ENCODE measurements around the gene GRIP2.
A peak's percentile ranks its signal among the peaks of the same experiment; 100 is the strongest.

The GRIP2 gene

GRCh38 chr3:14561051-14561960 lies 21.2 kb upstream of the GRIP2 start:
- DNase-seq = no peak

- no peak for DNase-seq
Observed at GRCh38 chr3:14560110-14560509, 20.0 kb upstream of the GRIP2 start.

DNA sequence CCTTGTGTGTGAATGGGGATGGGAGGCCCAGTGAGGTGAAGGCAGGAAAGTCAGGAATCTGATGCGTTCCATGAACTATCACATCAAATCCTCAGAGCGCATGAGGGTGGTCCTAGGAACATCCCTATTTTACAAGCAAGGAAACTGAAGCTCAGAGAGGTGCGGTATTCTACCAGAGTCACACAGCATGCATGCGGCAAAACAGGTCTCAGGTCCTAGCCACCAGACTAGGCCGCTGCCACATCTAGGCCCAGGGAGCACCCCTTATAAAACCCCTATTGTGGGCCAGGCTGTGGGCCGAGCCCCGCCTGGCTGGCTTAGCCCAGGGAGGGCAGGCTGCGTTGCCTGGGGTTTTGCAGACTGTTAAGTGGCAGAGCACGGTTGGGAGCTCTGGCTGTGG lies 17.9 kb upstream of the GRIP2 start:
- DNase-seq = no peak

DNA sequence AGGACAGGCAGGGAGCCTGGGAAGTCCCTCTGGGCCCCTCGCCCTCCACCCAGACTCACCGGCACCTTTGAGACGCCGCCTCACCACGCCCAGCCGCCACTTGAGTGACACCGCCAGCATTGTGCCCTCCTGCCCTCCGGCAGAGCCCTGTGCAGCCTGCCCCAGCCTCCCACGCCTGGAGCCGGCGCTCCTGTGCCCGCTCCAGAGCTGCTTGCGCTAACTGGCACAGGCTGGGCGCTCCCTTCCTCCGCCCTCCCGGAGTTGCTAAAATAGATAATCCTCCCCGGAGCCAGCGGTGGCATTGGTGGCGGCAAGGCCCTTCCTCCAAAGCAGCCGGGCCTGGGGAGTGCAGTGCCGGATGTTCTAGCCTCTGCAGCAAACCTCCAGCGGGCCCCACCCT lies 15.7 kb upstream of the GRIP2 start:
- DNase-seq = no peak

DNA sequence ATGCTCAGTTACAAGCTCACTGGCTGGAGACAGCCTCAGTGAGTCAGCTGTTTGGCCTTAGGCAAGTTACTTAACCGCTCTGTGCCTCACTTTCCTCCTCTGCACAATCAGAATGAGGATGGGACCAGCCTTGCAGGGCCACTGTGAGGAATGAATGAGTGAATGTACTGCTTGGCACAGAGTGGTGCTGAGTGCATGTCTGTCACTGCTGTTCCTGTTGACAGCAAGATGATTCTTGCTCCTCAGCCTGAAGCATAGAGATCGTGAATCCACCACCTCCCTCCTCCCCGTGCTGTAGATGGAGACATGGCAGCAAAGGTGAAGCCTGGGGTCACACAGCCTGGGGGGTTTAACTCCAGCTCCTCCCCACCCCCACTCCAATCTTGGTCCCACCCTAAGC lies 14.6 kb upstream of the GRIP2 start:
- no peak for DNase-seq

- DNase-seq = no peak
Observed at GRCh38 chr3:14553871-14554270, 13.7 kb upstream of the GRIP2 start.

- DNase-seq = no peak
Observed at GRCh38 chr3:14552717-14553116, 12.6 kb upstream of the GRIP2 start.

DNA sequence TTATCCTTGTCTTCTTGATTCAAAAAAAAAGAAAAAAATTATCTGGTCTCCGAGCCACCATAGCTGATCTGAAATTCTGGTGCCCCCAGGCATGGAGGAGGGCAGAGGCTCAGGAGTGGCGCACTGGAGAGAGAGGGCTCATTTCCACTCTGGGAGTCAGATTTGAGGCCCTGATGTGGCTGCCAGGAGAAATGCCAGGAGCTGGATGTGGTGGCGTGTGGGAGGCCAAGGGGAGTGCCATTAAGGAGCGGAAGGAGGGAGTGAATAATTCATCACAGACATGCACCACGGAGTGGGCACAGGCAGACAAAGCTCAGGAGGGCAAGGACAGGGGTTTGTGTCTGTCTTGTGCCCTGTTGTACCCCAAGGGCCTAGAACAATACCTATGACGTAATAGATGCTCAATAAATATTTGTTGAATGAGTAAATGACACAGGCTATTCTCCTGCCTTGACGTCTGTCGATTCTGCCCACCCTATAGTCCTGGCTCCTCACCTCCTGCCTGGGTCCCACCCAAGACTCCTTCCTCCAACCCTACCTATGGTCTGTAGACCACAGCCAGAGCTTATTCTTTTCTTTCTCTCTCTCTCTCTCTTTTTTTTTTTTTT lies 12.0 kb upstream of the GRIP2 start:
- DNase-seq = no peak

DNA sequence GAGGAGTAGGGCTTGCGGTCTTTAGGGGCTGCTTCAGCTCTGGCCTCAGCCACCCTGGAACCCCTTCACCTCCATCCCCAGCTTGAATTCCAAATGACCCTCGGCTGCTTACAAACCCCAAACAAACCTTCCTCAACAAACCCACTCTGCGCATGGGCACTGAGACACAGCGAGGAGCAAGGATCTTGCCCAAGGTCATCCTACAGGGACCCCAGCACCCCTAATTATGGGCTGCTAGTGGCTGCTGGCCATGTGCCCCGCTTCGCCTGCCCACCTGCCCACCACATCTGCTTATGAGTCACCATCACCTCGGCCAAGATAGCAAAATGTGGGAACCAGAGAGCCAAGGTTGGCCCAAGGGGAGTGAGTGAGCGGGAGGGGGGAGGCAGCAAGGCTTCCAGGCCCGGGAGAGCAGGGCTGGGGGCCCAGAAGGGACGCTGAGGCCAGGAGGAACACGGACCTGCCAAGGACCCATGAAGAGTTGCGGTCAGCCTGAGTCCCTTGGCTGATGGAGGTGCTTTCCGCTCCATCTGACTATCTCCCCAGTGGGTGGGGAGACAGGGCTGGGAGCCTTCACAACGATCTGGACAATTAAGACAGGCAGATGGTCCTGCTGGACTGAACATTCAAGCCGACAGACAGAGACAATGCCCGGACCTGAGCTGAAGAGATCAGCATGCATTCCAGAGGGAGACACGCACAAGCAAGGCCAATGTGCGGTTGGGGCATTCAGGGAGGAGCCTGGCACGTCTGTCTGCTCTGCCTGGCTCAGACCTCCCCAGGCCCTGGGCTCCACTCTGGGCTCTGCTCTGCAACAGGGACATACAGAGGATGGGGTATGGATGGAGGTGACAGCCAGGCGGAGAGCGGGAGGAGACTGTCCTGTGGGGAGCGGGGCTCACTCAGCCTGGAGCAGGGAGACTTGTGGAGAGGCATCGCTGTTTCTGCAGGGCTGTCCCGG lies 10.8 kb upstream of the GRIP2 start:
- DNase-seq = no peak

DNA sequence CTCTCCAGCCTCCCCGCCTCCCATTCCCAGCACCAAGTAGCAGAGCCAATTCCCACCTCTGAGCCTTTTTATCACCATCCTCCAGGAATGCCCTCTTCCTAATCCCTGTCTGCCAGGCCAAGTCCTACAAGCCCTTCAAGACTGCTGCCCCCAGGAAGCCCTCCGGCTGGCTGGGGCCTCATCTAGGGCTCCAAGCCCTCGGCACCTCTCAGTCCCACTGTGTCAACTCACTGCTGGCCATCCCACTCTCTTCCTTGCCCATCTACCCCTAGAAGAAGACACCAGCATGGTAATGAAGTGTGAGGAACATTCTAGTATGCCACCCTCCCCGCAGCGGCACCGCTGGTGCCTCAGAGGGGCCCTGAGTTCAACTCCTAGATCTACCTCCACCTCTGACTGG lies 10.0 kb upstream of the GRIP2 start:
- no peak for DNase-seq

GRCh38 chr3:14549256-14549919 lies 9.2 kb upstream of the GRIP2 start:
- no peak for DNase-seq

GRCh38 chr3:14548321-14548729 lies 8.2 kb upstream of the GRIP2 start:
- peak in 2 of 3 experiments; percentile 17 to 59 for DNase-seq

DNA sequence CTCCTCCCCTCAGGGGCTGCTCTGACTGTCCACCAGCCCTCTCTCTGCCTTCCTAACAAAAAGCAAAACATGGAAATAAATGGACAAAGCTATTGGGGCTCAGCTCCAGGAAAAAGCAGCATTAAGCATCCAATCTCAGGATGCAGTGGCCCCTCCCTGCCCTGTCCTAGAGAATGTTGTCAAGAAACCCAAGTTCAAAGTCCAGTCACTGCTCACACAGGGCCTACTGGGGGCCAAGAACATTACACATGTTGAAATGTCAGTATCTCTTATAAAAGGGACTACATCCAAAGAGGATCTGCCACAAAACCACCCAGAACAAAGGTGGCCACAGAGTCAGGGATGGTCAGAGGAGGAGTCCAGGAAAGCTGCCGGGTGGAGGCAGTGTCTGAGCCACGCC lies 7.6 kb upstream of the GRIP2 start:
- no peak for DNase-seq

DNA sequence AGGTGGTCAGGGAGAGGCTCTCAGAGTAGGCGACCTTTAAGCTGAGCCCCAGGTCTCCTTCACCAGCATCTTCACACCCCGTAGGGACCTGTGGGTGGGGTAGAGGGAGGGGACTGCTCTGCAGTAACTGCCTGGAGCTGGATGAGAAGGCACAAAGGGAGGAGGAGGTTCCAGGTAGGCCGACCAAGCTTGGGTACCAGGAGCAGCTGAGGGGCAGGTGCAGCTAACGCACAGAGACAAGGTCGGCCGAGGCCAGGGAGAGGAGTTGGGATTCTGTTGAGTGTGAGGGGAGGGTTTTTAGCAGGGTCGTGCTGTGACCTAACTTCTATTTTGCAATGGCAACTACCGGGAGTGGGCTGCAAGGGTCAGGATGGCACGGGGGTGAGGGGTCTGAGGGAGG lies 5.9 kb upstream of the GRIP2 start:
- no peak for DNase-seq

- no peak for DNase-seq
Observed at GRCh38 chr3:14545251-14545635, 5.1 kb upstream of the GRIP2 start.

DNA sequence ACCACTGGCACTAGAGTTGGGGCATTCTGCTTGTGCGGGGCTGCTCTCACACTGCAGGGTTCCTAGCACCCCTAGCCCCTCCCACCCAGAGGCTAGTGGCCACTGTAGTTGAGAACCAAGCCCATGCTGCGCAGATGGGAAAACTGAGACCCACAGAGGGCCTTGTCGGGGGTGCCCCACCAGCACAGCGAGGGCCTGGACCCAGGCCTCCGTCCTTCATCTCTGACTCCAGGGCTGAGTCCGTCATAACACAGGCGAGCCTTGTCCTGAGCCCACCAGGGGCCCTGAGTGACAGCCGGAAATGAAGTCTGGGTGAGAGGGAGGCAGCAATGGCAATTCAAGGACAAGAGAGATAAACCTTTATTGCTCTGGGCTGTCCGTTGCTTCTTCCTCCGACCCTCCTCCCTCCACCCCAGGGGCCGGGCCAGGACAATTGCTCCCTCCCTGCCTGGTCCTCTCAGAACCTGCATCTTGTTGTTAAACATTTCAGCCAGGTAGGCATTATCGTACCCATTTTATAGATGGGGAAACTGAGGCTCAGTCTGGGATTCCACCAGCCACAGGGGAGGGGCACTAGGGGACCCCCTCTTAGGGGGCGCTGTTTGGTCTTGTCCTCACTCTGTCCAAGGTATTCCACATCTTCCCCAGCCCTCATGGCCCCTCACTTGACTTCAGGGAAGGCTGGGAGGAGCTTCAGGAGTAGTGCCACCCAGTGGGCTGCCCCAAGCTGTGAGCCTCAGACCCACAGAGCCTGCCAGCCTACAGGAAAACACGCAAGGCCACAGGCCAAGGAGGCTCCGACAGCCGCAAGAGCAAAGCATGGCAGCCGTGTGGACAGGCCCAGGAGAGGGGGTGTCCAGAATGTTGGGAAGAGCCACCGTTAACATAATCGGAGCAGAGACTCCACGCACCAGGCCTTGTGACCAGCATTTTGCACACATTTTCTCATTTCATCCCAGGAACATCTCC lies 4.4 kb upstream of the GRIP2 start:
- no peak for DNase-seq

DNA sequence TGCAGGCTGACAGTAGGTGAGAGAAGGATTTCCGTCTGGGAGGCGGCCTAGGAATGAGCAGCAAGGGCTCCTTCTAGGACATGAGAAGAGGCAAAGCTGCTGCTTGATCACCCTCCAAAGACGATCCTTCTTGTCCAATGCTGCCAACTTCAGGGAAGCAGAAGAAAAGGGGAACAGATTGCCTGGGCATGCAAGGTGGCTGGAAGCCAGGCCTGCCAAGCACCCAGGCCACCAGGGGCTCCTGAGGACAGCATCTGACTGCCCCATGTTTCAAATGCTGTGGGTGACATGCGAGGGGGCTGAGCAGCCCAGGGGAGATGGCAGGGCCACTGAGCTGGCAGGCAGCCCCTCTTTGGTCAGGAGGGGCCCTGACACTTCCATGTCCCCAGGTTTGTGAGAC lies 3.3 kb upstream of the GRIP2 start:
- DNase-seq = no peak

GRCh38 chr3:14542656-14543055 lies 2.5 kb upstream of the GRIP2 start:
- no peak for DNase-seq

GRCh38 chr3:14541646-14542045 lies 1.5 kb upstream of the GRIP2 start:
- DNase-seq = no peak

DNA sequence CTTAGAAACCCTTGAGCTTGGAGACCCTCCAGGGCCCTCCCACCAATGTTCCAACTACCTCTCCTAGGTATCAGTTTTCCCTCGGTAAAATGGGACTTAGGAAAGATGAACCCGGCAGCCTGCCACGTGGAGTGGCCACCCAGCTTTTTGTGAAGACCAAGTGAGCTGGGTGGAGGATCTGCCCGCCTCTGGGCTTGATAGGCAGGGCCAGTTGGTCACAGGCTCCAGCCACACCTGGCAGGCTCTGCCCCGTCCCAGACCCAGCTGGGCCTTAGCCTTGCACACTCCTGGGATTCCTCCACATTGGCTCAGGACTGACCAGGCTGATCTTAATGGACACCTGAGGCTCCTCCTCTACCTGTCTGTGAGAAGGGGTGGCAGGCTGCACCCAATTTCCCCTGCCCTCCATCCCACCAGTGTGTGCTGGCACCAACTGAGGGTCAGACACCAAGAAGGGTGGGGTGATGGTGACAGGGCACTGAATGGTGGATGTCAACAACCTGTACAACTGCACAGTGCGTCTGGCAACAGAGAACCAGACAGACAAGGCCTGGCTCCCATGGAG lies 761 bp upstream of the GRIP2 start:
- DNase-seq = no peak

GRCh38 chr3:14539384-14539741 lies 779 bp downstream of the GRIP2 start:
- no peak for DNase-seq

All from NCI-H1417 (cell line).